ENCODE results near the gene NDUFA5. TPM values are rescaled to one million over a fixed set of nuclear protein-coding genes. Genes with fewer than 3 reads are reported as not detected.
A peak's percentile ranks its signal among the peaks of the same experiment; 100 is the strongest.
"Not testable (repeated sequence)": the region's sequence is repeated elsewhere in the genome, so short reads cannot be mapped to it uniquely, and the experiment has no call there.

Gene NDUFA5
- total RNA-seq, 1 donor from 2014 or later: 81.5 TPM

GRCh38 chr7:123557016-123557397, 611 bp downstream of the NDUFA5 start:
- DNase-seq (ENCODE audit: low spot score): no peak

- DNase-seq (ENCODE audit: low spot score): no peak
These were observed 2.1 kb downstream of the NDUFA5 start for GRCh38 chr7:123555484-123555883.

- DNase-seq (ENCODE audit: low spot score): no peak
These were observed 4.5 kb downstream of the NDUFA5 start for GRCh38 chr7:123553159-123553558.

GRCh38 chr7:123552641-123553040, 5.0 kb downstream of the NDUFA5 start:
- DNase-seq (ENCODE audit: low spot score): no peak

- not testable (repeated sequence) for DNase-seq (ENCODE audit: low spot score)
These were observed 5.5 kb downstream of the NDUFA5 start for GRCh38 chr7:123552134-123552533.

- no peak for DNase-seq (ENCODE audit: low spot score)
These were observed 9.2 kb downstream of the NDUFA5 start for GRCh38 chr7:123548406-123548805.

GRCh38 chr7:123539871-123540270, 17.7 kb downstream of the NDUFA5 start:
- DNase-seq (ENCODE audit: low spot score): no peak

- no peak for DNase-seq (ENCODE audit: low spot score)
These were observed 18.7 kb downstream of the NDUFA5 start for GRCh38 chr7:123538897-123539296.

GRCh38 chr7:123538189-123538714, 19.4 kb downstream of the NDUFA5 start:
- no peak for DNase-seq (ENCODE audit: low spot score)

- DNase-seq (ENCODE audit: low spot score): no peak
These were observed 20.5 kb downstream of the NDUFA5 start for GRCh38 chr7:123537026-123537642.

GRCh38 chr7:123535517-123535916, 22.1 kb downstream of the NDUFA5 start:
- DNase-seq (ENCODE audit: low spot score): no peak

- DNase-seq (ENCODE audit: low spot score): peak; percentile 99
These were observed 23.0 kb downstream of the NDUFA5 start, which contains the start of gene IQUB for GRCh38 chr7:123534383-123535260. Gene IQUB, minus strand, starts transcription at chr7:123534595. Its CDS starts 22,255 bp downstream, at chr7:123512340.

GRCh38 chr7:123533929-123534382, 23.7 kb downstream of the NDUFA5 start:
- no peak for DNase-seq (ENCODE audit: low spot score)

GRCh38 chr7:123533553-123533917, 24.1 kb downstream of the NDUFA5 start:
- DNase-seq (ENCODE audit: low spot score): no peak

- peak; percentile 47 for DNase-seq (ENCODE audit: low spot score)
These were observed 24.6 kb downstream of the NDUFA5 start for GRCh38 chr7:123532788-123533552.

- not testable (repeated sequence) for DNase-seq (ENCODE audit: low spot score)
These were observed 25.3 kb downstream of the NDUFA5 start for GRCh38 chr7:123532343-123532742.

- not testable (repeated sequence) for DNase-seq (ENCODE audit: low spot score)
These were observed 27.5 kb downstream of the NDUFA5 start for GRCh38 chr7:123530035-123530591.

GRCh38 chr7:123528265-123528664, 29.4 kb downstream of the NDUFA5 start:
- DNase-seq (ENCODE audit: low spot score): no peak

GRCh38 chr7:123527712-123528225, 29.8 kb downstream of the NDUFA5 start:
- DNase-seq (ENCODE audit: low spot score): not testable (repeated sequence)

GRCh38 chr7:123526533-123526932, 31.1 kb downstream of the NDUFA5 start:
- not testable (repeated sequence) for DNase-seq (ENCODE audit: low spot score)

GRCh38 chr7:123522066-123522465, 35.6 kb downstream of the NDUFA5 start:
- DNase-seq (ENCODE audit: low spot score): no peak
